GM12878 (cell line): Measurements from ENCODE around the gene MED13L.

Experiments
- EP300 ChIP-seq, 2 experiments: fragments of 150-350 bp in 1 of 2; IDR thresholded peaks; 2 replicates each; pipeline ENCODE4 v1.6.1; 2011 to 2012; ENCODE audit warnings: low read depth in 2 of 2, low read length in 2 of 2, borderline replicate concordance in 1 of 2, improper control_type of control experiment in 1 of 2, inconsistent platforms in 1 of 2; ENCODE audit not compliant: control insufficient read depth in 1 of 2
- POU2F2 ChIP-seq: IDR thresholded peaks from 3 replicates; pipeline ENCODE4 v1.6.1; 2011; ENCODE audit warnings: low read depth, mild to moderate bottlenecking, low read length, borderline replicate concordance
- SP1 ChIP-seq: IDR thresholded peaks from one replicate; pipeline ENCODE4 v1.6.1; 2011; ENCODE audit warnings: low read depth, low read length
- TF ChIP-seq, protein P1 (sequence below), 3 experiments: IDR thresholded peaks in 2 of 3; conservative IDR thresholded peaks in 1 of 3; 2 replicates each; pipeline ENCODE4 v1.5.1; 2011; ENCODE audit warnings: low read depth in 3 of 3, low read length in 3 of 3, mild to moderate bottlenecking in 3 of 3, control low read depth in 2 of 3, moderate library complexity in 2 of 3, inconsistent platforms in 1 of 3, mixed read lengths in 1 of 3; ENCODE audit not compliant: control insufficient read depth in 2 of 3, insufficient read depth in 1 of 3; ENCODE audit errors: extremely low read depth in 1 of 3

DNA sequence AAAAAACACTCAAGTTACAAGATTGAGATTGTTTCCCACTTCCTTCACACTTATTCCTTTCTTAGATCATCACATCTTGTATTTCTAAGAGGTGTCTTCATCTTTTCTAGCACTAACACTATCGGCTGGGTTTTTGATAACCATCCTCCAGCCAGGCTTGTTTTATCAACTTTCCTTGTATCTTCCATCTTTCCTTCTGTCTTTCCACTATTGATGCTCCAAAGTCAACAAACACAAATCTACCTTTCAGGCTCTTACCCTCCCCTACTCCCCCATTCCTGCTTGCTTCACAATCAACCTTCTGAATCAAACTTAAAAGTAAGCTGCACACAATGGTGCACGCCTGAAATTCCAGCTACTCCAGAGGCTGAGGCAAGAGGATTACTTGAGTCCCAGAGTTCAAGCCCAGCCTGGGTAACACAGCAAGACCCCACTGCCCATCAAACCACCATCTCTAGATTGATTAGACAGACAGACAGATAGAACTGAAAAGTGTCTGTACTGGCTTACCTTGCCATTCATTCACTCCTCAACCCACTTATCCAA, 12.9 kb downstream of the MED13L start:
- TF ChIP-seq POU2F2 (no peak), SP1 (no peak), EP300 (IDR thresholded peaks at IDR 0.05; ENCODE audit: borderline replicate concordance in 1 of 2, control insufficient read depth in 1 of 2, low read depth in 2 of 2, low read length in 2 of 2) (no peak)
- TF ChIP-seq, protein P1, sequence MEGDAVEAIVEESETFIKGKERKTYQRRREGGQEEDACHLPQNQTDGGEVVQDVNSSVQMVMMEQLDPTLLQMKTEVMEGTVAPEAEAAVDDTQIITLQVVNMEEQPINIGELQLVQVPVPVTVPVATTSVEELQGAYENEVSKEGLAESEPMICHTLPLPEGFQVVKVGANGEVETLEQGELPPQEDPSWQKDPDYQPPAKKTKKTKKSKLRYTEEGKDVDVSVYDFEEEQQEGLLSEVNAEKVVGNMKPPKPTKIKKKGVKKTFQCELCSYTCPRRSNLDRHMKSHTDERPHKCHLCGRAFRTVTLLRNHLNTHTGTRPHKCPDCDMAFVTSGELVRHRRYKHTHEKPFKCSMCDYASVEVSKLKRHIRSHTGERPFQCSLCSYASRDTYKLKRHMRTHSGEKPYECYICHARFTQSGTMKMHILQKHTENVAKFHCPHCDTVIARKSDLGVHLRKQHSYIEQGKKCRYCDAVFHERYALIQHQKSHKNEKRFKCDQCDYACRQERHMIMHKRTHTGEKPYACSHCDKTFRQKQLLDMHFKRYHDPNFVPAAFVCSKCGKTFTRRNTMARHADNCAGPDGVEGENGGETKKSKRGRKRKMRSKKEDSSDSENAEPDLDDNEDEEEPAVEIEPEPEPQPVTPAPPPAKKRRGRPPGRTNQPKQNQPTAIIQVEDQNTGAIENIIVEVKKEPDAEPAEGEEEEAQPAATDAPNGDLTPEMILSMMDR (IDR thresholded peaks at IDR 0.05 in 2 of 3, conservative IDR thresholded peaks at IDR 0.05 in 1 of 3; ENCODE audit: control insufficient read depth in 2 of 3, extremely low read depth in 1 of 3, insufficient read depth in 1 of 3, low read depth in 3 of 3, low read length in 3 of 3), result no peak
